ENCODE results near the gene MEDAG. TPM values are rescaled to one million over a fixed set of nuclear protein-coding genes. Genes with fewer than 3 reads are reported as not detected.

MEDAG gene
- total and polyA plus RNA-seq, 2 donors (not counting 1 experiment from before 2014, with no cell fraction given): 0.12 TPM; not detected in 1

DNA sequence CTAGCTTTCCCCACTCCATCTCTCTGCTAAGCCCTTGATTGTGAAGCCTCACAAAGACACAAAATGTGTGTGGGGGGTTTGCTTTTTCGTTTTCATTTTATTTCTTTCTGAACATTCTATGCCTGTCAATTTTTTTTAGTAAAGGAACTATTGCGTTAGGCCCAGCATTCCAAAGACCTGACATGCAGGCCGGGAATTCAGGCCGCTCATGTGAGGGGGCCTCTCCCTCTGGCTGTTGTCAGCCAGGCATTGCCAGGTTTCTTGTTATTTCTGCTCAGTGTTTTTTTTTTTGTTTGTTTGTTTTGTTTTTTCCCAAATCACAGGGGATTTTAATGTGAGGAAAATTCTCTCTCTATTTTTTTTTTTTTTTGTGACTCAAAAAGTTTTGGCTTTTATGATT, 10.3 kb upstream of the MEDAG start:
- POLR2A ChIA-PET: no interaction called here
- H3K4me2 ChIP-seq (replicated peaks; ENCODE audit: low read depth, low read length, poor library complexity, severe bottlenecking): no peak overlapping the region
- DNase-seq (no peak), ATAC-seq (ENCODE audit: low read depth) (no peak)
- H3K9ac ChIP-seq (ENCODE audit: low read length): no peak overlapping the region
- peaks cover 39% of the 10 kb centered on the region for H3K27me3 Mint-ChIP-seq
- TF ChIP-seq, protein P1, sequence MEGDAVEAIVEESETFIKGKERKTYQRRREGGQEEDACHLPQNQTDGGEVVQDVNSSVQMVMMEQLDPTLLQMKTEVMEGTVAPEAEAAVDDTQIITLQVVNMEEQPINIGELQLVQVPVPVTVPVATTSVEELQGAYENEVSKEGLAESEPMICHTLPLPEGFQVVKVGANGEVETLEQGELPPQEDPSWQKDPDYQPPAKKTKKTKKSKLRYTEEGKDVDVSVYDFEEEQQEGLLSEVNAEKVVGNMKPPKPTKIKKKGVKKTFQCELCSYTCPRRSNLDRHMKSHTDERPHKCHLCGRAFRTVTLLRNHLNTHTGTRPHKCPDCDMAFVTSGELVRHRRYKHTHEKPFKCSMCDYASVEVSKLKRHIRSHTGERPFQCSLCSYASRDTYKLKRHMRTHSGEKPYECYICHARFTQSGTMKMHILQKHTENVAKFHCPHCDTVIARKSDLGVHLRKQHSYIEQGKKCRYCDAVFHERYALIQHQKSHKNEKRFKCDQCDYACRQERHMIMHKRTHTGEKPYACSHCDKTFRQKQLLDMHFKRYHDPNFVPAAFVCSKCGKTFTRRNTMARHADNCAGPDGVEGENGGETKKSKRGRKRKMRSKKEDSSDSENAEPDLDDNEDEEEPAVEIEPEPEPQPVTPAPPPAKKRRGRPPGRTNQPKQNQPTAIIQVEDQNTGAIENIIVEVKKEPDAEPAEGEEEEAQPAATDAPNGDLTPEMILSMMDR (IDR thresholded peaks at IDR 0.05): no peak
- TF ChIP-seq EZH2 (IDR thresholded peaks at IDR 0.05; ENCODE audit: borderline replicate concordance, insufficient read depth, low read depth, low read length, poor library complexity, severe bottlenecking): no peak
- intact Hi-C loops (cut with micrococcal nuclease): no loop called here
- H3K27me3 ChIP-seq (replicated peaks in 1 of 4; ENCODE audit: control extremely low read depth in 1 of 4, control insufficient read depth in 3 of 4, insufficient read depth in 4 of 4, low read length in 3 of 4): peaks cover 0 to 18% (median 6%) of the 10 kb centered on the region in 4 experiments
- H3K27ac Mint-ChIP-seq: no peak overlapping the region
- H2AFZ ChIP-seq (ENCODE audit: insufficient read depth, low read depth, low read length, poor library complexity, severe bottlenecking): no peak overlapping the region
- no peaks in the 10 kb centered on the region for H3K4me1 ChIP-seq (ENCODE audit: control insufficient read depth in 2 of 2, insufficient read depth in 2 of 2, low read length in 2 of 2)
- no peaks in the 10 kb centered on the region for H3K9me3 ChIP-seq (ENCODE audit: control extremely low read depth in 1 of 3, control insufficient read depth in 2 of 3, insufficient read depth in 1 of 3, low read length in 2 of 3)
- H3K79me2 ChIP-seq (ENCODE audit: control insufficient read depth, insufficient read depth, low read length): no peaks in the 10 kb centered on the region
- no peak overlapping the region for H3K4me3 Mint-ChIP-seq
- H3K9me3 Mint-ChIP-seq (ENCODE audit: insufficient read depth): no peaks in the 10 kb centered on the region
- H3K36me3 ChIP-seq (replicated peaks in 1 of 2; ENCODE audit: control extremely low read depth in 1 of 2, control insufficient read depth in 1 of 2, extremely low read depth in 1 of 2, insufficient read depth in 2 of 2, low read length in 1 of 2): no peaks in the 10 kb centered on the region
- no peaks in the 10 kb centered on the region for H4K20me1 ChIP-seq (ENCODE audit: control insufficient read depth, insufficient read depth, low read length, poor library complexity, severe bottlenecking)
- CTCF ChIA-PET: no interaction called here
- no peak overlapping the region for H3K27ac ChIP-seq (ENCODE audit: low read length in 2 of 2)
- no peak overlapping the region for H3K4me3 ChIP-seq (ENCODE audit: control extremely low read depth in 1 of 5, extremely low read depth in 1 of 5, insufficient read depth in 1 of 5, low read depth in 2 of 5, low read length in 4 of 5)
- no peaks in the 10 kb centered on the region for H3K4me1 Mint-ChIP-seq
- 95% methylated on average over 3 of the region's 4 CpGs for WGBS (ENCODE audit: insufficient coverage)

DNA sequence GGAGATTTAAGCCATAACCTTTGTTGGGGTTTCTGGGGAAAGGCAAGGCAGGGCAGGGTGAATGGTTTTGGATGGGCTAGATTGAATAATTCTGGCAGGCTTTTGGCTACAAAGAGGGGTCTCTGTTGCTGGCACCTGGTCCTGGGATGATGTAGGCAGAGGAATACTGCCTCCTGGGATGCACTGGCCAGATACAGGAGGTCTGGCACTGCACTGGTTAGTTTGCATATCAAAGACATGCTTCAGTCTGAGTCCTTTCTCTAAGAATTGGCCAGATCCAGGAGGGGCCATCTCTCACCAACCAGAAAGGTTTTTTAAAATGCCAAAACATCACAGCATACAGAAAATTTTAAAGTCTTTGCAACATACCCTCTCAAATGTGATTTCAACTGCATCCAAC, 8.0 kb upstream of the MEDAG start:
- no peak overlapping the region for H2AFZ ChIP-seq (ENCODE audit: insufficient read depth, low read depth, low read length, poor library complexity, severe bottlenecking)
- CTCF ChIA-PET: no interaction called here
- no peaks in the 10 kb centered on the region for H4K20me1 ChIP-seq (ENCODE audit: control insufficient read depth, insufficient read depth, low read length, poor library complexity, severe bottlenecking)
- no peak overlapping the region for H3K27ac Mint-ChIP-seq
- no peaks in the 10 kb centered on the region for H3K79me2 ChIP-seq (ENCODE audit: control insufficient read depth, insufficient read depth, low read length)
- H3K27me3 ChIP-seq (replicated peaks in 1 of 4; ENCODE audit: control extremely low read depth in 1 of 4, control insufficient read depth in 3 of 4, insufficient read depth in 4 of 4, low read length in 3 of 4): peaks cover 0 to 16% (median 7%) of the 10 kb centered on the region in 4 experiments
- H3K27me3 Mint-ChIP-seq: peaks cover 33% of the 10 kb centered on the region
- H3K27ac ChIP-seq (ENCODE audit: low read length in 2 of 2): no peak overlapping the region
- H3K9me3 Mint-ChIP-seq (ENCODE audit: insufficient read depth): no peaks in the 10 kb centered on the region
- no peaks in the 10 kb centered on the region for H3K4me1 Mint-ChIP-seq
- H3K4me3 Mint-ChIP-seq: no peak overlapping the region
- ATAC-seq (ENCODE audit: low read depth) (no peak), DNase-seq (no peak)
- intact Hi-C loops (cut with micrococcal nuclease): no loop called here
- no peaks in the 10 kb centered on the region for H3K4me1 ChIP-seq (ENCODE audit: control insufficient read depth in 2 of 2, insufficient read depth in 2 of 2, low read length in 2 of 2)
- H3K9me3 ChIP-seq (ENCODE audit: control extremely low read depth in 1 of 3, control insufficient read depth in 2 of 3, insufficient read depth in 1 of 3, low read length in 2 of 3): no peaks in the 10 kb centered on the region
- H3K9ac ChIP-seq (ENCODE audit: low read length): no peak overlapping the region
- H3K4me2 ChIP-seq (replicated peaks; ENCODE audit: low read depth, low read length, poor library complexity, severe bottlenecking): no peak overlapping the region
- POLR2A ChIA-PET: no interaction called here
- no peaks in the 10 kb centered on the region for H3K36me3 ChIP-seq (replicated peaks in 1 of 2; ENCODE audit: control extremely low read depth in 1 of 2, control insufficient read depth in 1 of 2, extremely low read depth in 1 of 2, insufficient read depth in 2 of 2, low read length in 1 of 2)
- no peak overlapping the region for H3K4me3 ChIP-seq (ENCODE audit: control extremely low read depth in 1 of 5, extremely low read depth in 1 of 5, insufficient read depth in 1 of 5, low read depth in 2 of 5, low read length in 4 of 5)
- no peak for TF ChIP-seq EZH2 (IDR thresholded peaks at IDR 0.05; ENCODE audit: borderline replicate concordance, insufficient read depth, low read depth, low read length, poor library complexity, severe bottlenecking)
- TF ChIP-seq, protein P1 (IDR thresholded peaks at IDR 0.05): no peak
